HUES6 (cell line): Measurements from ENCODE around the gene CIDEA.

Experiments
- H3K27ac ChIP-seq: 2 replicates; pipeline ENCODE4 v1.7.0; 2013; ENCODE audit warnings: low read depth, mild to moderate bottlenecking, low read length, inconsistent platforms
- H3K27me3 ChIP-seq: 2 replicates; pipeline ENCODE4 v1.6.1; 2013; ENCODE audit warnings: low read length; ENCODE audit not compliant: control insufficient read depth, insufficient read depth
- H3K36me3 ChIP-seq: 2 replicates; pipeline ENCODE4 v1.6.1; 2013; ENCODE audit warnings: low read length; ENCODE audit not compliant: control insufficient read depth, insufficient read depth
- H3K4me1 ChIP-seq: 2 replicates; pipeline ENCODE4 v1.6.1; 2013; ENCODE audit warnings: low read length; ENCODE audit not compliant: control insufficient read depth, insufficient read depth
- H3K4me3 ChIP-seq: 2 replicates; pipeline ENCODE4 v1.5.1; 2013; ENCODE audit warnings: low read depth, low read length
- H3K9ac ChIP-seq: one replicate; pipeline ENCODE4 v1.6.1; 2013; ENCODE audit warnings: mild to moderate bottlenecking, low read length
- H3K9me3 ChIP-seq: 2 replicates; pipeline ENCODE4 v1.6.1; 2013; ENCODE audit warnings: low read depth, low read length; ENCODE audit not compliant: control insufficient read depth, insufficient read depth

The CIDEA gene

GRCh38 chr18:12325726-12326245 is 71.6 kb downstream of the CIDEA start:
- Histone ChIP-seq H3K4me3 (no peak overlapping the region), H3K27me3 (no peaks in the 10 kb centered on the region), H3K4me1 (peaks cover 6% of the 10 kb centered on the region), H3K9ac (no peak overlapping the region), H3K36me3 (peaks cover 73% of the 10 kb centered on the region), H3K9me3 (no peaks in the 10 kb centered on the region), H3K27ac (no peak overlapping the region)

GRCh38 chr18:12326711-12327460 is 72.7 kb downstream of the CIDEA start:
- H3K4me1 ChIP-seq, result peaks cover 6% of the 10 kb centered on the region
- no peak overlapping the region for H3K9ac ChIP-seq
- peaks cover 68% of the 10 kb centered on the region for H3K36me3 ChIP-seq
- no peak overlapping the region for H3K27ac ChIP-seq
- no peak overlapping the region for H3K4me3 ChIP-seq
- H3K9me3 ChIP-seq, result no peaks in the 10 kb centered on the region
- H3K27me3 ChIP-seq, result no peaks in the 10 kb centered on the region
